Fibroblast of lung (primary cell): ENCODE measurements around the gene SLC8A3. TPM values are rescaled to one million over a fixed set of nuclear protein-coding genes. Genes with fewer than 3 reads are reported as not detected.

Experiments
- DNase-seq, 2 donors: peaks; one replicate each; pipeline versions ENCODE4 v3.0.0 to v3.0.0-alpha.2; 2010; ENCODE audit warnings: low read depth in 2 of 2
- H2AFZ ChIP-seq: 2 replicates; pipeline ENCODE4 v1.5.1; 2012; ENCODE audit warnings: low read length, control low read depth, inconsistent platforms
- H3K27ac ChIP-seq: 2 replicates; pipeline ENCODE4 v1.5.1; 2011; ENCODE audit warnings: low read length, control low read depth; ENCODE audit not compliant: insufficient read depth
- H3K27me3 ChIP-seq: 2 replicates; pipeline ENCODE4 v1.5.1; 2011; ENCODE audit warnings: mild to moderate bottlenecking, low read length; ENCODE audit not compliant: control insufficient read depth, insufficient read depth
- H3K36me3 ChIP-seq: 2 replicates; pipeline ENCODE4 v1.5.1; 2011; ENCODE audit warnings: low read length; ENCODE audit not compliant: control insufficient read depth, insufficient read depth
- H3K4me1 ChIP-seq: 2 replicates; pipeline ENCODE4 v1.5.1; 2011; ENCODE audit warnings: low read length; ENCODE audit not compliant: control insufficient read depth, insufficient read depth; ENCODE audit errors: extremely low read depth
- H3K4me2 ChIP-seq: 2 replicates; pipeline ENCODE4 v1.5.1; 2011; ENCODE audit warnings: low read length, control low read depth; ENCODE audit not compliant: insufficient read depth; ENCODE audit errors: extremely low read depth
- H3K4me3 ChIP-seq, 4 experiments: fragments of 200-600 bp in 1 of 4; sonication (generic) in 1 of 4; replicated peaks in 1 of 4; 2 replicates each; pipeline ENCODE4 v1.5.1; 2011 to 2016; ENCODE audit warnings: low read length in 4 of 4, low read depth in 3 of 4, mild to moderate bottlenecking in 3 of 4, control low read depth in 2 of 4, inconsistent platforms in 1 of 4, mixed read lengths in 1 of 4; ENCODE audit not compliant: insufficient read depth in 1 of 4; ENCODE audit errors: control extremely low read depth in 1 of 4
- H3K79me2 ChIP-seq: 2 replicates; pipeline ENCODE4 v1.5.1; 2012; ENCODE audit warnings: mild to moderate bottlenecking, low read length, inconsistent platforms; ENCODE audit not compliant: control insufficient read depth, insufficient read depth
- H3K9ac ChIP-seq: 2 replicates; pipeline ENCODE4 v1.5.1; 2011; ENCODE audit warnings: mild to moderate bottlenecking, low read length, control low read depth; ENCODE audit not compliant: insufficient read depth
- H3K9me3 ChIP-seq: 2 replicates; pipeline ENCODE4 v1.5.1; 2012; ENCODE audit warnings: low read depth, low read length; ENCODE audit not compliant: control insufficient read depth, insufficient read depth
- H4K20me1 ChIP-seq: 2 replicates; pipeline ENCODE4 v1.5.1; 2011; ENCODE audit warnings: low read length; ENCODE audit not compliant: control insufficient read depth, insufficient read depth; ENCODE audit errors: extremely low read depth
- EZH2 ChIP-seq: IDR thresholded peaks from 2 replicates; pipeline ENCODE4 v1.5.1; 2012; ENCODE audit warnings: low read length, control low read depth, mild to moderate bottlenecking; ENCODE audit errors: missing control alignments
- polyA plus RNA-seq, 2 donors: library from polyadenylated mRNA; depleted of rRNA in 1 of 2; stranded (reverse) in 1 of 2; unstranded in 1 of 2; fragments of >200 nt; gene quantifications; 2 replicates each; pipeline ENCODE4 v1.2.1, GENCODE V29; 2011 to 2012; ENCODE audit warnings: missing spikeins in 1 of 2
- total RNA-seq: library from RNA; depleted of rRNA; stranded (reverse); fragments of >200 nt; gene quantifications from 2 replicates; pipeline ENCODE4 v1.2.1, GENCODE V29; 2014
- TF ChIP-seq, protein P1 (sequence below), 2 donors: IDR thresholded peaks in 1 of 2; conservative IDR thresholded peaks in 1 of 2; 1 replicate in 1 of 2; 2 replicates in 1 of 2; pipeline ENCODE4 v1.5.1; 2011 to 2012; ENCODE audit warnings: low read length in 2 of 2, control low read depth in 1 of 2, inconsistent platforms in 1 of 2, low read depth in 1 of 2, mild to moderate bottlenecking in 1 of 2

The SLC8A3 gene
- total and polyA plus RNA-seq, 2 donors (not counting 1 experiment from before 2014, with no cell fraction given), result under 0.01 to 0.03 TPM

DNA sequence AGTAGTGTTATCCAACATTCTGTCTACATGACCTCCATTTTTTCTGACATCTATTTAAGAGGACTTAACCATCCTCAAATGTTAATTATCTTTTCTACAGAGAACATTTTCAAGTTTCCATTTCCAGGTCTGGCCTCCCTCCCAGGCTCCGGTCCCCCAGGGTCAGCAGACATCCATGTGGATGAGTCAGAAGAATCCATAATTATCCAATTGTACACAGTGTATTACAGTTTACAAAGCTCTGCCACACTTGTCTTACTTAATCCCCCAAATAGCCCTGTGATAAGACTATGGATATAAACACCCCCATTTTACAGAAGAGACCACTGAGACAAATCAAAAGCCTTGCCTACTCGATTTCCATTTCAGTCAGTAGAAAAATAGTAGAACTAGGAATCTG lies 65.0 kb downstream of the SLC8A3 start:
- no peak overlapping the region for H3K4me3 ChIP-seq
- H4K20me1 ChIP-seq, result no peaks in the 10 kb centered on the region
- no peak overlapping the region for H3K27ac ChIP-seq
- no peak overlapping the region for H3K9ac ChIP-seq
- no peak overlapping the region for H3K4me2 ChIP-seq
- TF ChIP-seq, protein P1, sequence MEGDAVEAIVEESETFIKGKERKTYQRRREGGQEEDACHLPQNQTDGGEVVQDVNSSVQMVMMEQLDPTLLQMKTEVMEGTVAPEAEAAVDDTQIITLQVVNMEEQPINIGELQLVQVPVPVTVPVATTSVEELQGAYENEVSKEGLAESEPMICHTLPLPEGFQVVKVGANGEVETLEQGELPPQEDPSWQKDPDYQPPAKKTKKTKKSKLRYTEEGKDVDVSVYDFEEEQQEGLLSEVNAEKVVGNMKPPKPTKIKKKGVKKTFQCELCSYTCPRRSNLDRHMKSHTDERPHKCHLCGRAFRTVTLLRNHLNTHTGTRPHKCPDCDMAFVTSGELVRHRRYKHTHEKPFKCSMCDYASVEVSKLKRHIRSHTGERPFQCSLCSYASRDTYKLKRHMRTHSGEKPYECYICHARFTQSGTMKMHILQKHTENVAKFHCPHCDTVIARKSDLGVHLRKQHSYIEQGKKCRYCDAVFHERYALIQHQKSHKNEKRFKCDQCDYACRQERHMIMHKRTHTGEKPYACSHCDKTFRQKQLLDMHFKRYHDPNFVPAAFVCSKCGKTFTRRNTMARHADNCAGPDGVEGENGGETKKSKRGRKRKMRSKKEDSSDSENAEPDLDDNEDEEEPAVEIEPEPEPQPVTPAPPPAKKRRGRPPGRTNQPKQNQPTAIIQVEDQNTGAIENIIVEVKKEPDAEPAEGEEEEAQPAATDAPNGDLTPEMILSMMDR (conservative IDR thresholded peaks at IDR 0.05 in 1 of 2, IDR thresholded peaks at IDR 0.05 in 1 of 2; ENCODE audit: low read depth in 1 of 2, low read length in 2 of 2), result no peak
- no peak for TF ChIP-seq EZH2
- no peak overlapping the region for H2AFZ ChIP-seq
- no peak for DNase-seq
- no peaks in the 10 kb centered on the region for H3K36me3 ChIP-seq
- H3K27me3 ChIP-seq, result no peaks in the 10 kb centered on the region
- no peaks in the 10 kb centered on the region for H3K4me1 ChIP-seq
- H3K9me3 ChIP-seq, result no peaks in the 10 kb centered on the region
- no peaks in the 10 kb centered on the region for H3K79me2 ChIP-seq

DNA sequence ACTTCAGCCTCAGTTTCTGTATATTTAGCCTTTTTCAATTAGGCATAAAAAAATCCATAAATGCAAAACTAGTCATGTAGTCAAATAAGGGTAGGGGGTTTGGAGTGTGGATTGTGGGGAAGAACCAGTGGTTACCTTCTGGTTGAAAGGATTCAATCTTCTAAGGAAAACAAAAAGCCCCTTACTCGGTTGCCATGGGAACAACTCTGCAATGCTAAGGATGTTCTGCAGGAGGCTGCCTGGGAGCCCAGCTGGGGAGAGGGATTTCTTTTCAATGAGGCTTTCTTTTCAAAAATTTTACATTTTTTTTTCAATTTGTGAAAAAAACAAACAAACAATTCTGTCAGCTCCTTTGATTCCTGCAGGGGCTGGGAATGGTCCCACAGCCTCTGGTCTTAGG lies 67.2 kb downstream of the SLC8A3 start:
- H3K9me3 ChIP-seq, result no peaks in the 10 kb centered on the region
- no peak overlapping the region for H3K27ac ChIP-seq
- no peak overlapping the region for H3K4me3 ChIP-seq
- no peak overlapping the region for H2AFZ ChIP-seq
- H3K9ac ChIP-seq, result no peak overlapping the region
- DNase-seq, result no peak
- no peaks in the 10 kb centered on the region for H3K27me3 ChIP-seq
- no peaks in the 10 kb centered on the region for H3K36me3 ChIP-seq
- H3K79me2 ChIP-seq, result no peaks in the 10 kb centered on the region
- H3K4me1 ChIP-seq, result no peaks in the 10 kb centered on the region
- no peaks in the 10 kb centered on the region for H4K20me1 ChIP-seq
- no peak for TF ChIP-seq EZH2
- TF ChIP-seq, protein P1 (conservative IDR thresholded peaks at IDR 0.05 in 1 of 2, IDR thresholded peaks at IDR 0.05 in 1 of 2; ENCODE audit: low read depth in 1 of 2, low read length in 2 of 2), result no peak
- no peak overlapping the region for H3K4me2 ChIP-seq

DNA sequence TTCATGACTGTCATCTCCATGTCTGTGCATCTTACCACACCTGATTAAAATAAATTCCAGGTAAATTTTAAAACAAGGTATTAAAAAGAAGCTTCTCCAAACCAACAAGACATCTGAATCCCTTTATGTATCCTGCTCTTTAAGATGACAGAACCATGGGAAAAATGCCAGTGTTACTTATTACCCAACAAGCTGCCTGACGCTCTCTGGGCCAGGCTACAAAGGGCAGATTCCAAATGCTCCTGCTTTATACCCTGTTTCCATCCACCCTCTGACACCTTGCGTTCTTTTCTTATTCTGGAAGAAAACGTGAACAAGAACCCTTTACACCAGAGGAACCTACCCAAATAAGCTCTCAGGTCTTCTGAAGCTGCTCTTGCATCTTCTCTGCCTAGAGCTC lies 70.7 kb downstream of the SLC8A3 start:
- no peak for TF ChIP-seq EZH2
- TF ChIP-seq, protein P1 (conservative IDR thresholded peaks at IDR 0.05 in 1 of 2, IDR thresholded peaks at IDR 0.05 in 1 of 2; ENCODE audit: low read depth in 1 of 2, low read length in 2 of 2), result no peak
- H2AFZ ChIP-seq, result no peak overlapping the region
- no peaks in the 10 kb centered on the region for H3K79me2 ChIP-seq
- DNase-seq, result no peak
- H3K9me3 ChIP-seq, result no peaks in the 10 kb centered on the region
- H3K27ac ChIP-seq, result no peak overlapping the region
- no peaks in the 10 kb centered on the region for H3K36me3 ChIP-seq
- no peak overlapping the region for H3K4me2 ChIP-seq
- H4K20me1 ChIP-seq, result no peaks in the 10 kb centered on the region
- no peak overlapping the region for H3K4me3 ChIP-seq
- no peak overlapping the region for H3K9ac ChIP-seq
- no peaks in the 10 kb centered on the region for H3K4me1 ChIP-seq
- no peaks in the 10 kb centered on the region for H3K27me3 ChIP-seq
